WTC11 (cell line): ENCODE results near the gene ZNF503. TPM values are rescaled to one million over a fixed set of nuclear protein-coding genes. Genes with fewer than 3 reads are reported as not detected.

Experiments used
- ATAC-seq: fragments of 200-7000 bp; cut with Tn5 transposase; 2 replicates; pipeline ENCODE4 v1.10.0; 2021; ENCODE audit warnings: mild to moderate bottlenecking, moderate library complexity
- CTCF ChIA-PET: fragments of 300-600 bp; sonication (Branson Sonifier 250); formaldehyde crosslinking; loops from one replicate; lab custom pipeline; 2021; ENCODE audit warnings: antibody characterized with exemption; lab: Charles Lee
- POLR2A ChIA-PET: fragments of 350-600 bp; sonication (Branson Sonifier 250); formaldehyde crosslinking; loops from one replicate; lab custom pipeline; 2021; ENCODE audit warnings: antibody characterized with exemption; lab: Charles Lee
- DNase-seq: peaks from one replicate; pipeline ENCODE4 v3.0.0; 2021; ENCODE audit warnings: low spot score
- H3K27ac Mint-ChIP-seq: 2 replicates; pipeline ENCODE4 v1.8.0; 2021; ENCODE audit warnings: mixed read lengths
- H3K27me3 Mint-ChIP-seq: 2 replicates; pipeline ENCODE4 v1.8.0; 2021; ENCODE audit warnings: low read depth, mild to moderate bottlenecking, moderate library complexity, mixed read lengths
- H3K36me3 Mint-ChIP-seq: 2 replicates; pipeline ENCODE4 v1.8.0; 2021; ENCODE audit warnings: mixed read lengths
- H3K4me1 Mint-ChIP-seq: 2 replicates; pipeline ENCODE4 v1.8.0; 2022; ENCODE audit warnings: mixed read lengths
- H3K4me3 Mint-ChIP-seq: 2 replicates; pipeline ENCODE4 v1.8.0; 2021; ENCODE audit warnings: mild to moderate bottlenecking, moderate library complexity, mixed read lengths
- H3K9me3 Mint-ChIP-seq: 2 replicates; pipeline ENCODE4 v1.8.0; 2021; ENCODE audit warnings: mixed read lengths
- FOXP1 ChIP-seq: sonication (generic); formaldehyde crosslinking; IDR thresholded peaks from 2 replicates; pipeline ENCODE4 v1.8.0; 2022; ENCODE audit warnings: missing genetic modification reagents, mild to moderate bottlenecking, moderate library complexity, borderline replicate concordance
- GTF2I ChIP-seq: fragments of 250-450 bp; sonication (Bioruptor Pico); conservative IDR thresholded peaks from 2 replicates; pipeline ENCODE4 v1.4.0; 2021; ENCODE audit warnings: mild to moderate bottlenecking
- HMGA2 ChIP-seq: fragments of 250-450 bp; sonication (Bioruptor Pico); IDR thresholded peaks from 2 replicates; pipeline ENCODE4 v1.4.0; 2021; ENCODE audit warnings: mild to moderate bottlenecking, moderate library complexity
- KAT7 ChIP-seq: sonication (generic); formaldehyde crosslinking; IDR thresholded peaks from 2 replicates; pipeline ENCODE4 v1.8.1; 2023; ENCODE audit warnings: missing genetic modification reagents, mild to moderate bottlenecking, borderline replicate concordance
- MXD4 ChIP-seq: fragments of 250-450 bp; sonication (Bioruptor Pico); IDR thresholded peaks from 2 replicates; pipeline ENCODE4 v1.8.0; 2021; ENCODE audit warnings: mild to moderate bottlenecking, moderate library complexity, borderline replicate concordance
- NFATC4 ChIP-seq: fragments of 250-450 bp; sonication (Bioruptor Pico); IDR thresholded peaks from 2 replicates; pipeline ENCODE4 v1.9.0; 2021; ENCODE audit warnings: mild to moderate bottlenecking
- OVOL2 ChIP-seq: fragments of 250-450 bp; sonication (Bioruptor Pico); IDR thresholded peaks from 2 replicates; pipeline ENCODE4 v1.9.0; 2021; ENCODE audit warnings: mild to moderate bottlenecking, borderline replicate concordance
- TP53 ChIP-seq: sonication (generic); formaldehyde crosslinking; IDR thresholded peaks from 2 replicates; pipeline ENCODE4 v1.8.1; 2023; ENCODE audit warnings: mild to moderate bottlenecking, missing genetic modification reagents
- ZMAT4 ChIP-seq: fragments of 250-450 bp; sonication (Bioruptor Pico); IDR thresholded peaks from 2 replicates; pipeline ENCODE4 v1.9.0; 2021; ENCODE audit warnings: mild to moderate bottlenecking
- ZNF232 ChIP-seq: sonication (generic); formaldehyde crosslinking; IDR thresholded peaks from 2 replicates; pipeline ENCODE4 v1.8.0; 2022; ENCODE audit warnings: mild to moderate bottlenecking, missing genetic modification reagents
- total RNA-seq: library from RNA; stranded (reverse); gene quantifications from 3 replicates; pipeline ENCODE4 v1.2.3, GENCODE V29; 2021
- TF ChIP-seq, protein P1 (sequence below): sonication (generic); formaldehyde crosslinking; conservative IDR thresholded peaks from 2 replicates; pipeline ENCODE4 v1.8.1; 2023; ENCODE audit warnings: mild to moderate bottlenecking, low read depth, missing genetic modification reagents, moderate library complexity
- TF ChIP-seq, protein P2 (sequence below): fragments of 250-450 bp; sonication (Bioruptor Pico); IDR thresholded peaks from 2 replicates; pipeline ENCODE4 v1.9.0; 2021; ENCODE audit warnings: mild to moderate bottlenecking, borderline replicate concordance

The ZNF503 gene
- total RNA-seq, 1 experiment from 2014 or later = 0.39 TPM

GRCh38 chr10:75392271-75392670 is 9.3 kb downstream of the ZNF503 start:
- Mint-ChIP-seq H3K9me3 (no peaks in the 10 kb centered on the region), H3K4me1 (peaks cover 9% of the 10 kb centered on the region), H3K4me3 (no peak overlapping the region), H3K27ac (no peak overlapping the region), H3K36me3 (no peaks in the 10 kb centered on the region), H3K27me3 (peaks cover 85% of the 10 kb centered on the region)
- ChIA-PET CTCF (no interaction called here), POLR2A (no interaction called here)
- TF ChIP-seq KAT7 (no peak), TP53 (CRISPR knock-in tag) (no peak), HMGA2 (CRISPR knock-in tag) (no peak), GTF2I (CRISPR knock-in tag) (no peak), MXD4 (CRISPR knock-in tag) (no peak)
- DNase-seq (no peak), ATAC-seq (no peak)

GRCh38 chr10:75390178-75390577 is 11.4 kb downstream of the ZNF503 start:
- H3K9me3 Mint-ChIP-seq = peaks cover 16% of the 10 kb centered on the region
- peaks cover 74% of the 10 kb centered on the region for H3K27me3 Mint-ChIP-seq
- no peak for ATAC-seq

GRCh38 chr10:75388082-75388481 is 13.5 kb downstream of the ZNF503 start:
- ATAC-seq (no peak), DNase-seq (no peak)
- no peak overlapping the region for H3K27ac Mint-ChIP-seq
- H3K36me3 Mint-ChIP-seq = no peaks in the 10 kb centered on the region
- peaks cover 16% of the 10 kb centered on the region for H3K9me3 Mint-ChIP-seq
- no peak overlapping the region for H3K4me3 Mint-ChIP-seq
- ChIA-PET POLR2A (no interaction called here), CTCF (no interaction called here)
- peaks cover 53% of the 10 kb centered on the region for H3K27me3 Mint-ChIP-seq
- H3K4me1 Mint-ChIP-seq = no peaks in the 10 kb centered on the region
- TF ChIP-seq ZNF232 = no peak
- TF ChIP-seq FOXP1 = no peak
- no peak for TF ChIP-seq NFATC4 (CRISPR knock-in tag)

More at GRCh38 chr10:75390178-75390577, 11.4 kb downstream of the ZNF503 start:
- Mint-ChIP-seq H3K27ac (no peak overlapping the region), H3K4me3 (no peak overlapping the region), H3K36me3 (no peaks in the 10 kb centered on the region), H3K4me1 (peaks cover 6% of the 10 kb centered on the region; the same call in 1 of the 2 replicates)
- no peak for TF ChIP-seq OVOL2 (CRISPR knock-in tag)
- TF ChIP-seq, protein P1, sequence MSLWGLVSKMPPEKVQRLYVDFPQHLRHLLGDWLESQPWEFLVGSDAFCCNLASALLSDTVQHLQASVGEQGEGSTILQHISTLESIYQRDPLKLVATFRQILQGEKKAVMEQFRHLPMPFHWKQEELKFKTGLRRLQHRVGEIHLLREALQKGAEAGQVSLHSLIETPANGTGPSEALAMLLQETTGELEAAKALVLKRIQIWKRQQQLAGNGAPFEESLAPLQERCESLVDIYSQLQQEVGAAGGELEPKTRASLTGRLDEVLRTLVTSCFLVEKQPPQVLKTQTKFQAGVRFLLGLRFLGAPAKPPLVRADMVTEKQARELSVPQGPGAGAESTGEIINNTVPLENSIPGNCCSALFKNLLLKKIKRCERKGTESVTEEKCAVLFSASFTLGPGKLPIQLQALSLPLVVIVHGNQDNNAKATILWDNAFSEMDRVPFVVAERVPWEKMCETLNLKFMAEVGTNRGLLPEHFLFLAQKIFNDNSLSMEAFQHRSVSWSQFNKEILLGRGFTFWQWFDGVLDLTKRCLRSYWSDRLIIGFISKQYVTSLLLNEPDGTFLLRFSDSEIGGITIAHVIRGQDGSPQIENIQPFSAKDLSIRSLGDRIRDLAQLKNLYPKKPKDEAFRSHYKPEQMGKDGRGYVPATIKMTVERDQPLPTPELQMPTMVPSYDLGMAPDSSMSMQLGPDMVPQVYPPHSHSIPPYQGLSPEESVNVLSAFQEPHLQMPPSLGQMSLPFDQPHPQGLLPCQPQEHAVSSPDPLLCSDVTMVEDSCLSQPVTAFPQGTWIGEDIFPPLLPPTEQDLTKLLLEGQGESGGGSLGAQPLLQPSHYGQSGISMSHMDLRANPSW (CRISPR knock-in tag) = no peak
- TF ChIP-seq, protein P2, sequence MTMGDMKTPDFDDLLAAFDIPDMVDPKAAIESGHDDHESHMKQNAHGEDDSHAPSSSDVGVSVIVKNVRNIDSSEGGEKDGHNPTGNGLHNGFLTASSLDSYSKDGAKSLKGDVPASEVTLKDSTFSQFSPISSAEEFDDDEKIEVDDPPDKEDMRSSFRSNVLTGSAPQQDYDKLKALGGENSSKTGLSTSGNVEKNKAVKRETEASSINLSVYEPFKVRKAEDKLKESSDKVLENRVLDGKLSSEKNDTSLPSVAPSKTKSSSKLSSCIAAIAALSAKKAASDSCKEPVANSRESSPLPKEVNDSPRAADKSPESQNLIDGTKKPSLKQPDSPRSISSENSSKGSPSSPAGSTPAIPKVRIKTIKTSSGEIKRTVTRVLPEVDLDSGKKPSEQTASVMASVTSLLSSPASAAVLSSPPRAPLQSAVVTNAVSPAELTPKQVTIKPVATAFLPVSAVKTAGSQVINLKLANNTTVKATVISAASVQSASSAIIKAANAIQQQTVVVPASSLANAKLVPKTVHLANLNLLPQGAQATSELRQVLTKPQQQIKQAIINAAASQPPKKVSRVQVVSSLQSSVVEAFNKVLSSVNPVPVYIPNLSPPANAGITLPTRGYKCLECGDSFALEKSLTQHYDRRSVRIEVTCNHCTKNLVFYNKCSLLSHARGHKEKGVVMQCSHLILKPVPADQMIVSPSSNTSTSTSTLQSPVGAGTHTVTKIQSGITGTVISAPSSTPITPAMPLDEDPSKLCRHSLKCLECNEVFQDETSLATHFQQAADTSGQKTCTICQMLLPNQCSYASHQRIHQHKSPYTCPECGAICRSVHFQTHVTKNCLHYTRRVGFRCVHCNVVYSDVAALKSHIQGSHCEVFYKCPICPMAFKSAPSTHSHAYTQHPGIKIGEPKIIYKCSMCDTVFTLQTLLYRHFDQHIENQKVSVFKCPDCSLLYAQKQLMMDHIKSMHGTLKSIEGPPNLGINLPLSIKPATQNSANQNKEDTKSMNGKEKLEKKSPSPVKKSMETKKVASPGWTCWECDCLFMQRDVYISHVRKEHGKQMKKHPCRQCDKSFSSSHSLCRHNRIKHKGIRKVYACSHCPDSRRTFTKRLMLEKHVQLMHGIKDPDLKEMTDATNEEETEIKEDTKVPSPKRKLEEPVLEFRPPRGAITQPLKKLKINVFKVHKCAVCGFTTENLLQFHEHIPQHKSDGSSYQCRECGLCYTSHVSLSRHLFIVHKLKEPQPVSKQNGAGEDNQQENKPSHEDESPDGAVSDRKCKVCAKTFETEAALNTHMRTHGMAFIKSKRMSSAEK (CRISPR knock-in tag) = no peak
- ChIA-PET POLR2A (no interaction called here), CTCF (no interaction called here)
- DNase-seq = no peak

DNA sequence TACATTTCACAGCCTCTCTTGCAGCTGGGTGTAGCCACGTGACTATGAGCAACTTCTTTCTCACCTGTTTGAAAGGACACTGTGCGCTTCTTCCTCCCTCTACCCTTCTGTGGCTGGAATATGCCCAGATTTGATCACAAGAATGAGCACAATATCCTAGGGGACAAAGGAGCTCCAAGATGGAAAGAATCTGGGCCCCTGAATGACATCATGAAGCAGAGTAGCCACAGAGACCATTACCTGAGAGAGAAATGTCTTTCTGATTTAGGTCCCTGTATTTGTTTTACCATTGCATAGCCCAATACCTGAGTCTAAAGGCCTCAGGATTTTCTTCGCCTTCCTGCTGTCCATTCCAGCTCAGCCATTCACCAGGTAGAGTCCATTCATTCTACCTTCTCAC is 15.4 kb downstream of the ZNF503 start:
- H3K4me1 Mint-ChIP-seq = no peaks in the 10 kb centered on the region
- peaks cover 16% of the 10 kb centered on the region for H3K9me3 Mint-ChIP-seq
- ChIA-PET POLR2A (no interaction called here), CTCF (interaction anchor here (1.2 kb wide), 1 partner anchor 9 kb away, joined by 4 read pairs; no protein-coding TSS in a partner anchor)
- peaks cover 37% of the 10 kb centered on the region for H3K27me3 Mint-ChIP-seq
- DNase-seq (no peak), ATAC-seq (no peak)
- H3K4me3 Mint-ChIP-seq = no peak overlapping the region
- no peak for TF ChIP-seq ZMAT4 (CRISPR knock-in tag)
- H3K36me3 Mint-ChIP-seq = no peaks in the 10 kb centered on the region
- no peak overlapping the region for H3K27ac Mint-ChIP-seq
